Osteocyte (in vitro differentiated cells): ENCODE measurements around the gene PSMA5. TPM values are rescaled to one million over a fixed set of nuclear protein-coding genes. Genes with fewer than 3 reads are reported as not detected.

Source experiments
- DNase-seq: peaks from one replicate; pipeline ENCODE4 v3.0.0; 2021; ENCODE audit warnings: mixed read lengths; ENCODE audit not compliant: unreplicated experiment; ENCODE audit errors: extremely low spot score
- H3K27ac Mint-ChIP-seq: one replicate; pipeline ENCODE4 v1.8.0; 2021; ENCODE audit warnings: mild to moderate bottlenecking, mixed read lengths; ENCODE audit not compliant: unreplicated experiment
- H3K27me3 Mint-ChIP-seq: one replicate; pipeline ENCODE4 v1.8.0; 2021; ENCODE audit warnings: mixed read lengths; ENCODE audit not compliant: unreplicated experiment
- H3K36me3 Mint-ChIP-seq: one replicate; pipeline ENCODE4 v1.8.0; 2021; ENCODE audit warnings: mixed read lengths; ENCODE audit not compliant: unreplicated experiment
- H3K4me1 Mint-ChIP-seq: one replicate; pipeline ENCODE4 v1.8.0; 2021; ENCODE audit warnings: mixed read lengths; ENCODE audit not compliant: unreplicated experiment
- H3K4me3 Mint-ChIP-seq: one replicate; pipeline ENCODE4 v1.8.0; 2021; ENCODE audit warnings: mild to moderate bottlenecking, moderate library complexity, mixed read lengths; ENCODE audit not compliant: unreplicated experiment
- H3K9me3 Mint-ChIP-seq: one replicate; pipeline ENCODE4 v1.8.0; 2021; ENCODE audit warnings: mixed read lengths; ENCODE audit not compliant: unreplicated experiment
- CTCF ChIP-seq: fragments of 200-600 bp; sonication (generic); IDR thresholded peaks from 2 replicates; pipeline ENCODE4 v1.5.0; 2021; ENCODE audit warnings: antibody characterized with exemption, mild to moderate bottlenecking, moderate library complexity
- total RNA-seq: library from RNA; stranded (reverse); gene quantifications from 2 replicates; pipeline ENCODE4 v1.2.1, GENCODE V29; 2021

The PSMA5 gene
- total RNA-seq, 1 donor from 2014 or later = 108 TPM

- H3K27me3 Mint-ChIP-seq = peaks cover 82% of the 10 kb centered on the region
- H3K4me1 Mint-ChIP-seq = peaks cover 4% of the 10 kb centered on the region
- no peak overlapping the region for H3K4me3 Mint-ChIP-seq
- no peaks in the 10 kb centered on the region for H3K9me3 Mint-ChIP-seq
- DNase-seq = peak; percentile 42
- no peak overlapping the region for H3K27ac Mint-ChIP-seq
- no peaks in the 10 kb centered on the region for H3K36me3 Mint-ChIP-seq
- no peak for TF ChIP-seq CTCF
Measured at GRCh38 chr1:109470245-109470644, 44.0 kb upstream of the PSMA5 start.

- peaks cover 85% of the 10 kb centered on the region for H3K27me3 Mint-ChIP-seq
- H3K27ac Mint-ChIP-seq = no peak overlapping the region
- no peak overlapping the region for H3K4me3 Mint-ChIP-seq
- peaks cover 4% of the 10 kb centered on the region for H3K4me1 Mint-ChIP-seq
- H3K9me3 Mint-ChIP-seq = no peaks in the 10 kb centered on the region
- no peak for DNase-seq
- no peaks in the 10 kb centered on the region for H3K36me3 Mint-ChIP-seq
- no peak for TF ChIP-seq CTCF
Measured at GRCh38 chr1:109468903-109469302, 42.7 kb upstream of the PSMA5 start.

GRCh38 chr1:109468061-109468460 lies 41.8 kb upstream of the PSMA5 start:
- DNase-seq = no peak
- no peak overlapping the region for H3K4me3 Mint-ChIP-seq
- H3K27me3 Mint-ChIP-seq = peaks cover 86% of the 10 kb centered on the region

GRCh38 chr1:109467301-109467777 lies 41.1 kb upstream of the PSMA5 start:
- no peaks in the 10 kb centered on the region for H3K36me3 Mint-ChIP-seq
- peaks cover 84% of the 10 kb centered on the region for H3K27me3 Mint-ChIP-seq
- no peak overlapping the region for H3K27ac Mint-ChIP-seq
- DNase-seq = no peak
- H3K4me3 Mint-ChIP-seq = peak overlapping the region; percentile 67
- peaks cover 4% of the 10 kb centered on the region for H3K4me1 Mint-ChIP-seq
- no peaks in the 10 kb centered on the region for H3K9me3 Mint-ChIP-seq
- no peak for TF ChIP-seq CTCF

More at GRCh38 chr1:109468061-109468460, 41.8 kb upstream of the PSMA5 start:
- peaks cover 4% of the 10 kb centered on the region for H3K4me1 Mint-ChIP-seq
- H3K9me3 Mint-ChIP-seq = no peaks in the 10 kb centered on the region
- H3K27ac Mint-ChIP-seq = no peak overlapping the region
- no peaks in the 10 kb centered on the region for H3K36me3 Mint-ChIP-seq
- no peak for TF ChIP-seq CTCF

- Mint-ChIP-seq H3K4me3 (peak within 1 kb of the TSS; percentile 67), H3K4me1 (peaks cover 4% of the 10 kb centered on the region), H3K36me3 (no peaks in the 10 kb centered on the region), H3K27ac (no peak within 1 kb of the TSS), H3K9me3 (no peaks in the 10 kb centered on the region), H3K27me3 (peaks cover 87% of the 10 kb centered on the region)
- peak; percentile 21 for TF ChIP-seq CTCF
- DNase-seq = peak; percentile 85
Measured at GRCh38 chr1:109466452-109467300, 40.4 kb upstream of the PSMA5 start, which contains the start of gene SYPL2. Gene SYPL2, plus strand, starts transcription at chr1:109466546. Its CDS starts 298 bp downstream, at chr1:109466844.
